ENCODE results near the gene CLIC4.

DNA sequence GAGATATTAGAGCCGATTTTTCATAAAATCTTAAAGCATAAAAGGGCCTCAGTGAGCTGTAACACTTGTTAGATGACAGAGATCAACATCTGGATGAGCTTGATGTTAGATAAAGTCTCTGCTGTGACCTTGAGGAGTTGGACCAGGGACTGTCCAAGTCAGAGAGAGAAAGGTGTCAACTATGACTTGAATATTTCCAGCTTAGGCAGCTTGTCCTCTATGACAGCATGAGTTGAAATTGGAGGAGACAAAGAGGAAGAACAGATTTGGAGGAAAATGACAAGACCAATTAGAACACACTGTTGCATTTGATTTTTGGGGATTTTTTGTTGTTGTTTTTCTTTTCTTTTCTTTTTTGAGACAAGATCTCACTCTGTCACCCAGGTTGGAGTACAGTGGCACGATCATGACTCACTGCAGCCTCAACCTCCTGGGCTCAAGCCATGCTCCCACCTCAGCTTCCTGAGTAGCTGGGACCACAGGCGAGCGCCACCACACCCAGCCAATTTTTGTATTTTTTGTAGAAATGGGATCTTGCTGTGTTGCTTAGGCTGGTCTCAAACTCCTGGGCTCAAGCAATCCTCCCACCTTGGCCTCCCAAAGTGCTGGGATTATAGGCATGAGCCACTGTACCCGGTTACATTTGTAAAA lies 35.3 kb upstream of the CLIC4 start:
- TF ChIP-seq ESRRG (CRISPR knock-in tag; IDR thresholded peaks at IDR 0.05) (no peak), OSR1 (CRISPR knock-in tag; IDR thresholded peaks at IDR 0.05) (no peak), GLIS3 (CRISPR knock-in tag; IDR thresholded peaks at IDR 0.05) (no peak)
- TF ChIP-seq, protein P1, sequence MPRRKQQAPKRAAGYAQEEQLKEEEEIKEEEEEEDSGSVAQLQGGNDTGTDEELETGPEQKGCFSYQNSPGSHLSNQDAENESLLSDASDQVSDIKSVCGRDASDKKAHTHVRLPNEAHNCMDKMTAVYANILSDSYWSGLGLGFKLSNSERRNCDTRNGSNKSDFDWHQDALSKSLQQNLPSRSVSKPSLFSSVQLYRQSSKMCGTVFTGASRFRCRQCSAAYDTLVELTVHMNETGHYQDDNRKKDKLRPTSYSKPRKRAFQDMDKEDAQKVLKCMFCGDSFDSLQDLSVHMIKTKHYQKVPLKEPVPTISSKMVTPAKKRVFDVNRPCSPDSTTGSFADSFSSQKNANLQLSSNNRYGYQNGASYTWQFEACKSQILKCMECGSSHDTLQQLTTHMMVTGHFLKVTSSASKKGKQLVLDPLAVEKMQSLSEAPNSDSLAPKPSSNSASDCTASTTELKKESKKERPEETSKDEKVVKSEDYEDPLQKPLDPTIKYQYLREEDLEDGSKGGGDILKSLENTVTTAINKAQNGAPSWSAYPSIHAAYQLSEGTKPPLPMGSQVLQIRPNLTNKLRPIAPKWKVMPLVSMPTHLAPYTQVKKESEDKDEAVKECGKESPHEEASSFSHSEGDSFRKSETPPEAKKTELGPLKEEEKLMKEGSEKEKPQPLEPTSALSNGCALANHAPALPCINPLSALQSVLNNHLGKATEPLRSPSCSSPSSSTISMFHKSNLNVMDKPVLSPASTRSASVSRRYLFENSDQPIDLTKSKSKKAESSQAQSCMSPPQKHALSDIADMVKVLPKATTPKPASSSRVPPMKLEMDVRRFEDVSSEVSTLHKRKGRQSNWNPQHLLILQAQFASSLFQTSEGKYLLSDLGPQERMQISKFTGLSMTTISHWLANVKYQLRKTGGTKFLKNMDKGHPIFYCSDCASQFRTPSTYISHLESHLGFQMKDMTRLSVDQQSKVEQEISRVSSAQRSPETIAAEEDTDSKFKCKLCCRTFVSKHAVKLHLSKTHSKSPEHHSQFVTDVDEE (CRISPR knock-in tag; IDR thresholded peaks at IDR 0.05), result no peak
- TF ChIP-seq, protein P2, sequence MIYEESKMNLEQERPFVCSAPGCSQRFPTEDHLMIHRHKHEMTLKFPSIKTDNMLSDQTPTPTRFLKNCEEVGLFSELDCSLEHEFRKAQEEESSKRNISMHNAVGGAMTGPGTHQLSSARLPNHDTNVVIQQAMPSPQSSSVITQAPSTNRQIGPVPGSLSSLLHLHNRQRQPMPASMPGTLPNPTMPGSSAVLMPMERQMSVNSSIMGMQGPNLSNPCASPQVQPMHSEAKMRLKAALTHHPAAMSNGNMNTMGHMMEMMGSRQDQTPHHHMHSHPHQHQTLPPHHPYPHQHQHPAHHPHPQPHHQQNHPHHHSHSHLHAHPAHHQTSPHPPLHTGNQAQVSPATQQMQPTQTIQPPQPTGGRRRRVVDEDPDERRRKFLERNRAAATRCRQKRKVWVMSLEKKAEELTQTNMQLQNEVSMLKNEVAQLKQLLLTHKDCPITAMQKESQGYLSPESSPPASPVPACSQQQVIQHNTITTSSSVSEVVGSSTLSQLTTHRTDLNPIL (CRISPR knock-in tag; IDR thresholded peaks at IDR 0.05; ENCODE audit: low read depth), result no peak
